CD14-positive monocyte (primary cell): Measurements from ENCODE around the gene MRPS11. TPM values are rescaled to one million over a fixed set of nuclear protein-coding genes. Genes with fewer than 3 reads are reported as not detected.

ENCODE experiments used
- DNase-seq, 3 donors: peaks; one replicate each; pipeline ENCODE4 v3.0.0-alpha.2; 2011 to 2022
- H2AFZ ChIP-seq: 2 replicates; pipeline ENCODE4 v1.6.0; 2012; ENCODE audit warnings: mild to moderate bottlenecking, low read depth, low read length, inconsistent platforms; ENCODE audit not compliant: insufficient read depth, poor library complexity, severe bottlenecking
- H3K27ac ChIP-seq, 2 donors: 1 replicate in 1 of 2; 2 replicates in 1 of 2; pipeline ENCODE4 v1.5.1; 2012 to 2013; ENCODE audit warnings: low read length in 2 of 2, control low read depth in 1 of 2, inconsistent platforms in 1 of 2, low read depth in 1 of 2, mild to moderate bottlenecking in 1 of 2
- H3K27me3 ChIP-seq, 2 donors: one replicate each; pipeline versions ENCODE4 v1.6.0 to v1.6.1; 2011 to 2013; ENCODE audit warnings: low read length in 2 of 2; ENCODE audit not compliant: control insufficient read depth in 2 of 2, insufficient read depth in 2 of 2
- H3K36me3 ChIP-seq, 2 donors: replicated peaks in 1 of 2; 1 replicate in 1 of 2; 2 replicates in 1 of 2; pipeline versions ENCODE4 v1.5.1 to v1.6.1; 2012 to 2013; ENCODE audit warnings: low read length in 2 of 2, control low read depth in 1 of 2, inconsistent platforms in 1 of 2, mild to moderate bottlenecking in 1 of 2; ENCODE audit not compliant: insufficient read depth in 2 of 2, control insufficient read depth in 1 of 2
- H3K4me1 ChIP-seq, 2 donors: 1 replicate in 1 of 2; 2 replicates in 1 of 2; pipeline versions ENCODE4 v1.5.1 to v1.6.1; 2012 to 2013; ENCODE audit warnings: low read length in 2 of 2, control low read depth in 1 of 2, inconsistent platforms in 1 of 2, mild to moderate bottlenecking in 1 of 2, moderate library complexity in 1 of 2; ENCODE audit not compliant: insufficient read depth in 2 of 2, control insufficient read depth in 1 of 2
- H3K4me2 ChIP-seq: replicated peaks from 2 replicates; pipeline ENCODE3; 2012; ENCODE audit warnings: low read length, moderate library complexity, mild to moderate bottlenecking; ENCODE audit not compliant: poor library complexity, severe bottlenecking; ENCODE audit errors: extremely low read depth
- H3K4me3 ChIP-seq, 3 experiments: fragments of 200-600 bp in 1 of 3; sonication (generic) in 1 of 3; replicated peaks in 1 of 3; 1 replicate in 2 of 3; 2 replicates in 1 of 3; pipeline ENCODE4 v1.5.1; 2011 to 2013; ENCODE audit warnings: low read length in 3 of 3, mild to moderate bottlenecking in 3 of 3, control low read depth in 2 of 3, low read depth in 2 of 3, inconsistent platforms in 1 of 3, moderate library complexity in 1 of 3
- H3K79me2 ChIP-seq: 2 replicates; pipeline ENCODE4 v1.6.0; 2012; ENCODE audit warnings: mild to moderate bottlenecking, control low read depth, inconsistent platforms, low read length, moderate library complexity; ENCODE audit not compliant: insufficient read depth
- H3K9ac ChIP-seq: 2 replicates; pipeline ENCODE4 v1.6.0; 2017; ENCODE audit warnings: low read length, mild to moderate bottlenecking; ENCODE audit not compliant: insufficient read depth, poor library complexity, severe bottlenecking
- H3K9me3 ChIP-seq, 2 donors: replicated peaks in 1 of 2; 1 replicate in 1 of 2; 2 replicates in 1 of 2; pipeline versions ENCODE4 v1.5.1 to v1.6.1; 2012 to 2013; ENCODE audit warnings: low read length in 2 of 2, control low read depth in 1 of 2; ENCODE audit not compliant: control insufficient read depth in 1 of 2, insufficient read depth in 1 of 2
- H4K20me1 ChIP-seq: 2 replicates; pipeline ENCODE4 v1.6.0; 2012; ENCODE audit warnings: mild to moderate bottlenecking, low read length, control low read depth, moderate library complexity; ENCODE audit not compliant: insufficient read depth
- H3K27ac Mint-ChIP-seq, 7 donors: one replicate each; pipeline ENCODE4 v1.8.0; 2020; ENCODE audit warnings: mild to moderate bottlenecking in 7 of 7, mixed read lengths in 7 of 7, moderate library complexity in 6 of 7, inconsistent platforms in 2 of 7
- H3K27me3 Mint-ChIP-seq, 3 donors: one replicate each; pipeline ENCODE4 v1.8.0; 2021 to 2022; ENCODE audit warnings: low read depth in 3 of 3, mild to moderate bottlenecking in 3 of 3, mixed read lengths in 3 of 3, moderate library complexity in 3 of 3, inconsistent platforms in 1 of 3
- H3K36me3 Mint-ChIP-seq, 2 donors: one replicate each; pipeline ENCODE4 v1.8.0; 2020; ENCODE audit warnings: mixed read lengths in 2 of 2, inconsistent platforms in 1 of 2, mild to moderate bottlenecking in 1 of 2
- H3K4me1 Mint-ChIP-seq: one replicate; pipeline ENCODE4 v1.8.0; 2020; ENCODE audit warnings: mild to moderate bottlenecking, mixed read lengths
- H3K4me3 Mint-ChIP-seq, 2 donors: one replicate each; pipeline ENCODE4 v1.8.0; 2020; ENCODE audit warnings: mild to moderate bottlenecking in 2 of 2, mixed read lengths in 2 of 2, moderate library complexity in 1 of 2
- H3K9me3 Mint-ChIP-seq, 7 donors: one replicate each; pipeline ENCODE4 v1.8.0; 2020 to 2022; ENCODE audit warnings: mixed read lengths in 7 of 7, mild to moderate bottlenecking in 6 of 7, moderate library complexity in 6 of 7, inconsistent platforms in 2 of 7
- CTCF ChIP-seq: fragments of 200-600 bp; IDR thresholded peaks from one replicate; pipeline ENCODE4 v1.8.0; 2022; ENCODE audit warnings: antibody characterized with exemption, mild to moderate bottlenecking
- WGBS: methylation state at CpG from one replicate; pipeline ENCODE4 v1.1.5; 2013; ENCODE audit warnings: missing lambda C conversion rate; ENCODE audit not compliant: insufficient coverage; 5-methylcytosine and 5-hydroxymethylcytosine counted together
- intact Hi-C, 2 donors: fragments of 100-400 bp; cut with micrococcal nuclease; formaldehyde crosslinking; loops; one replicate each; pipeline versions ENCODE4 v1.15.0 to v1.15.1; 2023
- polyA plus RNA-seq, 3 donors: library from polyadenylated mRNA; depleted of rRNA in 1 of 3; unstranded in 2 of 3; stranded (reverse) in 1 of 3; fragments of 300-500 nt in 2 of 3; fragments of >200 nt in 1 of 3; fragmentation: Illumina TruSeq in 2 of 3; gene quantifications; 1 replicate in 2 of 3; 2 replicates in 1 of 3; pipeline ENCODE4 v1.2.3, GENCODE V29; 2012 to 2021

Gene MRPS11
- polyA plus RNA-seq, 3 donors, result 31.1 to 70.2 (median 65.2) TPM

GRCh38 chr15:88477904-88478303 is 10.4 kb downstream of the MRPS11 start:
- H3K4me2 ChIP-seq, result no peak overlapping the region
- no peak overlapping the region for H3K4me3 ChIP-seq
- no peak overlapping the region for H3K27ac ChIP-seq
- no CpG with 5 or more reads among the region's 5 CpGs for WGBS
- H3K27me3 ChIP-seq, result no peaks in the 10 kb centered on the region
- peaks cover 46 to 57% of the 10 kb centered on the region in 2 donors for H3K36me3 Mint-ChIP-seq
- H3K27ac Mint-ChIP-seq, result peak overlapping the region in 1 of 7 donors; percentile 10
- H3K4me1 Mint-ChIP-seq, result no peaks in the 10 kb centered on the region
- no peak for DNase-seq
- H3K4me3 Mint-ChIP-seq, result no peak overlapping the region
- H3K79me2 ChIP-seq, result no peaks in the 10 kb centered on the region
- H3K9me3 Mint-ChIP-seq, result no peaks in the 10 kb centered on the region
- no peak overlapping the region for H2AFZ ChIP-seq
- no peak overlapping the region for H3K9ac ChIP-seq
- no peak for TF ChIP-seq CTCF
- intact Hi-C loops, result no loop called here
- no peaks in the 10 kb centered on the region for H3K4me1 ChIP-seq
- peaks cover 0 to 3% (median 0%) of the 10 kb centered on the region in 3 donors for H3K27me3 Mint-ChIP-seq
- H3K9me3 ChIP-seq, result no peaks in the 10 kb centered on the region
- no peaks in the 10 kb centered on the region for H4K20me1 ChIP-seq
- H3K36me3 ChIP-seq, result peaks cover 48 to 75% of the 10 kb centered on the region in 2 donors

- Histone ChIP-seq H3K4me3 (no peak overlapping the region), H3K9me3 (no peaks in the 10 kb centered on the region), H3K27me3 (no peaks in the 10 kb centered on the region), H4K20me1 (no peaks in the 10 kb centered on the region), H3K27ac (no peak overlapping the region), H3K4me1 (no peaks in the 10 kb centered on the region), H3K9ac (no peak overlapping the region), H3K79me2 (no peaks in the 10 kb centered on the region), H2AFZ (no peak overlapping the region), H3K36me3 (peaks cover 40 to 63% of the 10 kb centered on the region in 2 donors), H3K4me2 (no peak overlapping the region)
- intact Hi-C loops, result no loop called here
- H3K27ac Mint-ChIP-seq, result peak overlapping the region in 1 of 7 donors; percentile 25
- no peaks in the 10 kb centered on the region for H3K4me1 Mint-ChIP-seq
- 100% methylated on average over 2 of the region's 3 CpGs for WGBS
- no peak overlapping the region for H3K4me3 Mint-ChIP-seq
- H3K9me3 Mint-ChIP-seq, result no peaks in the 10 kb centered on the region
- H3K36me3 Mint-ChIP-seq, result peaks cover 39 to 49% of the 10 kb centered on the region in 2 donors
- no peak for TF ChIP-seq CTCF
- peaks cover 0 to 3% (median 0%) of the 10 kb centered on the region in 3 donors for H3K27me3 Mint-ChIP-seq
- DNase-seq, result no peak
Measured at GRCh38 chr15:88479169-88479568, 11.7 kb downstream of the MRPS11 start.
